ENCODE data around the gene PTPRN2.

Gene PTPRN2

GRCh38 chr7:158273138-158273651 is 314.4 kb downstream of the PTPRN2 start:
- DNase-seq: no peak

GRCh38 chr7:158272509-158273137 is 315.0 kb downstream of the PTPRN2 start:
- no peak for DNase-seq

GRCh38 chr7:158272091-158272490 is 315.5 kb downstream of the PTPRN2 start:
- no peak for DNase-seq

GRCh38 chr7:158271646-158272045 is 316.0 kb downstream of the PTPRN2 start:
- DNase-seq: no peak

- no peak for DNase-seq
These were observed 316.7 kb downstream of the PTPRN2 start for GRCh38 chr7:158270856-158271413.

GRCh38 chr7:158270106-158270775 is 317.4 kb downstream of the PTPRN2 start:
- DNase-seq: no peak

- no peak for DNase-seq
These were observed 318.6 kb downstream of the PTPRN2 start for GRCh38 chr7:158268816-158269535.

GRCh38 chr7:158267742-158268435 is 319.7 kb downstream of the PTPRN2 start:
- no peak for DNase-seq

GRCh38 chr7:158266817-158267741 is 320.5 kb downstream of the PTPRN2 start:
- no peak for DNase-seq

- no peak for DNase-seq
These were observed 321.2 kb downstream of the PTPRN2 start for GRCh38 chr7:158266426-158266816.

- no peak for DNase-seq
These were observed 321.9 kb downstream of the PTPRN2 start for GRCh38 chr7:158265743-158266080.

GRCh38 chr7:158264881-158265742 is 322.5 kb downstream of the PTPRN2 start:
- no peak for DNase-seq

- DNase-seq: no peak
These were observed 323.5 kb downstream of the PTPRN2 start for GRCh38 chr7:158263964-158264748.

- DNase-seq: no peak
These were observed 324.3 kb downstream of the PTPRN2 start for GRCh38 chr7:158263110-158263963.

- no peak for DNase-seq
These were observed 325.1 kb downstream of the PTPRN2 start for GRCh38 chr7:158262284-158263109.

GRCh38 chr7:158261362-158262235 is 326.0 kb downstream of the PTPRN2 start:
- no peak for DNase-seq
